Kidney (tissue), 14 donors: ENCODE measurements around the gene EGFR. TPM values are rescaled to one million over a fixed set of nuclear protein-coding genes. Genes with fewer than 3 reads are reported as not detected.

ENCODE experiments used
- DNase-seq, 5 donors: peaks; one replicate each; pipeline ENCODE4 v3.0.0-alpha.2; 2013 to 2020
- FAIRE-seq: peaks from 2 replicates; lab custom pipeline; 2012; peaks lifted over from hg19 to GRCh38; lab: Jason Lieb, UNC
- H3K27ac ChIP-seq, 2 donors: one replicate each; pipeline ENCODE4 v1.7.0; 2013; ENCODE audit warnings: low read depth in 2 of 2, low read length in 2 of 2, inconsistent platforms in 1 of 2
- H3K27me3 ChIP-seq: one replicate; pipeline ENCODE4 v1.7.1; 2013; ENCODE audit warnings: low read length, inconsistent platforms; ENCODE audit not compliant: control insufficient read depth, insufficient read depth
- H3K36me3 ChIP-seq, 3 donors: one replicate each; pipeline versions ENCODE4 v1.7.0 to v1.7.1; 2013; ENCODE audit warnings: low read length in 3 of 3, control low read depth in 1 of 3, inconsistent platforms in 1 of 3; ENCODE audit not compliant: insufficient read depth in 3 of 3, control insufficient read depth in 2 of 3
- H3K4me1 ChIP-seq, 3 donors: one replicate each; pipeline versions ENCODE4 v1.7.0 to v1.7.1; 2013; ENCODE audit warnings: low read length in 3 of 3, inconsistent platforms in 1 of 3, low read depth in 1 of 3; ENCODE audit not compliant: control insufficient read depth in 2 of 3, insufficient read depth in 2 of 3
- H3K4me3 ChIP-seq, 3 donors: one replicate each; pipeline versions ENCODE4 v1.7.0 to v1.8.1; 2013; ENCODE audit warnings: low read length in 3 of 3, control low read depth in 1 of 3, inconsistent platforms in 1 of 3
- H3K9ac ChIP-seq, 3 donors: one replicate each; pipeline versions ENCODE4 v1.7.0 to v1.7.1; 2013; ENCODE audit warnings: low read length in 3 of 3, control low read depth in 1 of 3, inconsistent platforms in 1 of 3
- H3K9me3 ChIP-seq, 3 donors: one replicate each; pipeline versions ENCODE4 v1.7.0 to v1.7.1; 2013; ENCODE audit warnings: low read length in 3 of 3, control low read depth in 1 of 3, inconsistent platforms in 1 of 3; ENCODE audit not compliant: control insufficient read depth in 2 of 3, insufficient read depth in 1 of 3
- intact Hi-C: fragments of 100-400 bp; cut with DNase I; formaldehyde crosslinking; loops from one replicate; pipeline ENCODE4 v1.11.1; 2022
- polyA plus RNA-seq: library from polyadenylated mRNA; stranded (reverse); fragments of 350-450 nt; fragmentation: Illumina TruSeq; extraction: RNeasy Lipid Tissue Mini Kit (QIAGEN cat#74804); gene quantifications from one replicate; pipeline ENCODE4 v1.2.3, GENCODE V29; 2014; ENCODE audit warnings: low read depth, low replicate concordance; ENCODE audit not compliant: insufficient read depth
- total RNA-seq: library from RNA; stranded (reverse); fragmentation: NEBNext Ultra II Directional; extraction: Animal tissue kit (Norgen Biotek cat#: 25700); gene quantifications from one replicate; pipeline ENCODE4 v1.2.1, GENCODE V29; 2021
- TF ChIP-seq, protein P1 (sequence below): IDR thresholded peaks from 3 replicates; pipeline ENCODE4 v1.5.1; 2012; ENCODE audit warnings: mild to moderate bottlenecking, moderate library complexity, borderline replicate concordance; ENCODE audit not compliant: insufficient read depth; ENCODE audit errors: extremely low read depth
- donor health status: control.
- donor health status: control.
- donor health status: control.
- donor health status: control.
- donor health status: control.
- donor health status: DM: yes; HTN: yes; CAD: no.
- donor health status: Normal renal cell carcinoma (clear cell type).

The EGFR gene
- total and polyA plus RNA-seq, 2 donors from 2014 or later = 5.9 to 61.3 TPM

- peaks cover 0 to 2% (median 0%) of the 10 kb centered on the region in 3 donors for H3K4me1 ChIP-seq
- no peaks in the 10 kb centered on the region for H3K36me3 ChIP-seq
- H3K27ac ChIP-seq = no peak overlapping the region
- FAIRE-seq = no peak
- no peaks in the 10 kb centered on the region for H3K27me3 ChIP-seq
- intact Hi-C loops = no loop called here
- H3K9ac ChIP-seq = no peak overlapping the region
- DNase-seq = no peak
- no peak overlapping the region for H3K4me3 ChIP-seq
- TF ChIP-seq, protein P1, sequence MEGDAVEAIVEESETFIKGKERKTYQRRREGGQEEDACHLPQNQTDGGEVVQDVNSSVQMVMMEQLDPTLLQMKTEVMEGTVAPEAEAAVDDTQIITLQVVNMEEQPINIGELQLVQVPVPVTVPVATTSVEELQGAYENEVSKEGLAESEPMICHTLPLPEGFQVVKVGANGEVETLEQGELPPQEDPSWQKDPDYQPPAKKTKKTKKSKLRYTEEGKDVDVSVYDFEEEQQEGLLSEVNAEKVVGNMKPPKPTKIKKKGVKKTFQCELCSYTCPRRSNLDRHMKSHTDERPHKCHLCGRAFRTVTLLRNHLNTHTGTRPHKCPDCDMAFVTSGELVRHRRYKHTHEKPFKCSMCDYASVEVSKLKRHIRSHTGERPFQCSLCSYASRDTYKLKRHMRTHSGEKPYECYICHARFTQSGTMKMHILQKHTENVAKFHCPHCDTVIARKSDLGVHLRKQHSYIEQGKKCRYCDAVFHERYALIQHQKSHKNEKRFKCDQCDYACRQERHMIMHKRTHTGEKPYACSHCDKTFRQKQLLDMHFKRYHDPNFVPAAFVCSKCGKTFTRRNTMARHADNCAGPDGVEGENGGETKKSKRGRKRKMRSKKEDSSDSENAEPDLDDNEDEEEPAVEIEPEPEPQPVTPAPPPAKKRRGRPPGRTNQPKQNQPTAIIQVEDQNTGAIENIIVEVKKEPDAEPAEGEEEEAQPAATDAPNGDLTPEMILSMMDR = no peak
- no peaks in the 10 kb centered on the region for H3K9me3 ChIP-seq
These were observed 221.8 kb downstream of the EGFR start for GRCh38 chr7:55240418-55241142.

DNA sequence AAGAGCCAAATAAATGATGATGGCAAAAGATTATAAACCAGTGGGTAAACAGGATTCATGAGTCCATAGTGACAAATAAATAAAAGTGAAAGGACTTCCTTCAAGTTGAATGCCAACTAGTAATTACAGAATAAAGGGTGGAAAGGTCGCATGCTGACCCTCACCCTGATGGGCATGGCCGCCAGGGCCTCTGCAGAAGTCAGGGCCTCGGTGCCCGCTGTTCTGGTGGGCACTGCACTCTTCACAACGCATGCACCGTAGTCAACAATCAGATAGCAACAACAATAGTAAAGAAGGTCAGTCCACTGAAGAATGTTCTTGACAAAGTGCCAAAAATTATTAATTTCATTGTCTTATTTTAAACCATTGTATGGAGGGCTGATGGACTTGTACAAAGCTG, 223.1 kb downstream of the EGFR start:
- FAIRE-seq = no peak
- no peaks in the 10 kb centered on the region for H3K36me3 ChIP-seq
- intact Hi-C loops = no loop called here

GRCh38 chr7:55242613-55243012, 223.8 kb downstream of the EGFR start:
- FAIRE-seq (no peak), DNase-seq (no peak)
- no peak overlapping the region for H3K27ac ChIP-seq
- H3K9ac ChIP-seq = no peak overlapping the region
- TF ChIP-seq, protein P1 = no peak
- no peak overlapping the region for H3K4me3 ChIP-seq
- H3K9me3 ChIP-seq = no peaks in the 10 kb centered on the region
- no peaks in the 10 kb centered on the region for H3K27me3 ChIP-seq
- no peaks in the 10 kb centered on the region for H3K36me3 ChIP-seq
- intact Hi-C loops = no loop called here
- H3K4me1 ChIP-seq = peaks cover 0 to 3% (median 0%) of the 10 kb centered on the region in 3 donors

More for the DNA sequence above, 223.1 kb downstream of the EGFR start:
- Histone ChIP-seq H3K4me3 (no peak overlapping the region), H3K27ac (no peak overlapping the region), H3K4me1 (peaks cover 0 to 3% (median 0%) of the 10 kb centered on the region in 3 donors), H3K9ac (no peak overlapping the region), H3K9me3 (no peaks in the 10 kb centered on the region), H3K27me3 (no peaks in the 10 kb centered on the region)
- DNase-seq = no peak
- TF ChIP-seq, protein P1 = no peak
